ENCODE data around the gene INSM1.

The INSM1 gene

GRCh38 chr20:20367575-20368417 is at the start of gene INSM1:
Gene INSM1, plus strand, starts transcription at chr20:20368104. Its CDS starts 164 bp downstream, at chr20:20368268.
- no peak within 1 kb of the TSS for H3K9ac ChIP-seq (ENCODE audit: low read length)
- peaks cover 7% of the 10 kb centered on the region for H3K4me1 ChIP-seq (ENCODE audit: control insufficient read depth, insufficient read depth, low read length)
- H3K4me3 ChIP-seq (ENCODE audit: low read length): no peak within 1 kb of the TSS
- H3K9me3 ChIP-seq (ENCODE audit: control insufficient read depth, low read length): no peaks in the 10 kb centered on the region
- H3K27me3 ChIP-seq (replicated peaks; ENCODE audit: control insufficient read depth, insufficient read depth, low read length): peaks cover 60% of the 10 kb centered on the region
- H3K36me3 ChIP-seq (ENCODE audit: control insufficient read depth, insufficient read depth, low read length, severe bottlenecking): no peaks in the 10 kb centered on the region
- no peak for DNase-seq (ENCODE audit: low read depth)

- H3K36me3 ChIP-seq (ENCODE audit: control insufficient read depth, insufficient read depth, low read length, severe bottlenecking): no peaks in the 10 kb centered on the region
- peak overlapping the region; percentile 25 for H3K9ac ChIP-seq (ENCODE audit: low read length)
- H3K4me1 ChIP-seq (ENCODE audit: control insufficient read depth, insufficient read depth, low read length): peaks cover 10% of the 10 kb centered on the region
- no peak overlapping the region for H3K4me3 ChIP-seq (ENCODE audit: low read length)
- no peaks in the 10 kb centered on the region for H3K27me3 ChIP-seq (replicated peaks; ENCODE audit: control insufficient read depth, insufficient read depth, low read length)
- no peak for DNase-seq (ENCODE audit: low read depth)
- H3K9me3 ChIP-seq (ENCODE audit: control insufficient read depth, low read length): peaks cover 5% of the 10 kb centered on the region
Measured at GRCh38 chr20:20318365-20319161, 49.3 kb upstream of the INSM1 start.

- Histone ChIP-seq H3K36me3 (ENCODE audit: control insufficient read depth, insufficient read depth, low read length, severe bottlenecking) (no peaks in the 10 kb centered on the region), H3K4me1 (ENCODE audit: control insufficient read depth, insufficient read depth, low read length) (peaks cover 10% of the 10 kb centered on the region), H3K9ac (ENCODE audit: low read length) (no peak overlapping the region), H3K9me3 (ENCODE audit: control insufficient read depth, low read length) (peaks cover 5% of the 10 kb centered on the region), H3K27me3 (replicated peaks; ENCODE audit: control insufficient read depth, insufficient read depth, low read length) (no peaks in the 10 kb centered on the region), H3K4me3 (ENCODE audit: low read length) (no peak overlapping the region)
- DNase-seq (ENCODE audit: low read depth): no peak
Measured at GRCh38 chr20:20321134-20321533, 46.8 kb upstream of the INSM1 start.

GRCh38 chr20:20321917-20322316 is 46.0 kb upstream of the INSM1 start:
- no peak for DNase-seq (ENCODE audit: low read depth)
- H3K9ac ChIP-seq (ENCODE audit: low read length): no peak overlapping the region
- H3K4me1 ChIP-seq (ENCODE audit: control insufficient read depth, insufficient read depth, low read length): peaks cover 10% of the 10 kb centered on the region
- H3K36me3 ChIP-seq (ENCODE audit: control insufficient read depth, insufficient read depth, low read length, severe bottlenecking): no peaks in the 10 kb centered on the region
- H3K4me3 ChIP-seq (ENCODE audit: low read length): no peak overlapping the region
- no peaks in the 10 kb centered on the region for H3K27me3 ChIP-seq (replicated peaks; ENCODE audit: control insufficient read depth, insufficient read depth, low read length)
- H3K9me3 ChIP-seq (ENCODE audit: control insufficient read depth, low read length): peaks cover 5% of the 10 kb centered on the region

- Histone ChIP-seq H3K27me3 (replicated peaks; ENCODE audit: control insufficient read depth, insufficient read depth, low read length) (no peaks in the 10 kb centered on the region), H3K4me1 (ENCODE audit: control insufficient read depth, insufficient read depth, low read length) (peaks cover 6% of the 10 kb centered on the region), H3K4me3 (ENCODE audit: low read length) (no peak overlapping the region), H3K36me3 (ENCODE audit: control insufficient read depth, insufficient read depth, low read length, severe bottlenecking) (no peaks in the 10 kb centered on the region), H3K9ac (ENCODE audit: low read length) (no peak overlapping the region), H3K9me3 (ENCODE audit: control insufficient read depth, low read length) (peaks cover 5% of the 10 kb centered on the region)
- no peak for DNase-seq (ENCODE audit: low read depth)
Measured at GRCh38 chr20:20322912-20323311, 45.0 kb upstream of the INSM1 start.

GRCh38 chr20:20327746-20328145 is 40.2 kb upstream of the INSM1 start:
- Histone ChIP-seq H3K9me3 (ENCODE audit: control insufficient read depth, low read length) (no peaks in the 10 kb centered on the region), H3K9ac (ENCODE audit: low read length) (no peak overlapping the region), H3K4me1 (ENCODE audit: control insufficient read depth, insufficient read depth, low read length) (no peaks in the 10 kb centered on the region), H3K4me3 (ENCODE audit: low read length) (no peak overlapping the region), H3K36me3 (ENCODE audit: control insufficient read depth, insufficient read depth, low read length, severe bottlenecking) (no peaks in the 10 kb centered on the region), H3K27me3 (replicated peaks; ENCODE audit: control insufficient read depth, insufficient read depth, low read length) (no peaks in the 10 kb centered on the region)
- DNase-seq (ENCODE audit: low read depth): no peak

- no peaks in the 10 kb centered on the region for H3K36me3 ChIP-seq (ENCODE audit: control insufficient read depth, insufficient read depth, low read length, severe bottlenecking)
- H3K9ac ChIP-seq (ENCODE audit: low read length): no peak overlapping the region
- H3K4me3 ChIP-seq (ENCODE audit: low read length): no peak overlapping the region
- no peaks in the 10 kb centered on the region for H3K9me3 ChIP-seq (ENCODE audit: control insufficient read depth, low read length)
- no peak for DNase-seq (ENCODE audit: low read depth)
- H3K4me1 ChIP-seq (ENCODE audit: control insufficient read depth, insufficient read depth, low read length): no peaks in the 10 kb centered on the region
- peaks cover 6% of the 10 kb centered on the region for H3K27me3 ChIP-seq (replicated peaks; ENCODE audit: control insufficient read depth, insufficient read depth, low read length)
Measured at GRCh38 chr20:20329564-20329963, 38.3 kb upstream of the INSM1 start.

GRCh38 chr20:20331156-20331555 is 36.7 kb upstream of the INSM1 start:
- Histone ChIP-seq H3K9ac (ENCODE audit: low read length) (no peak overlapping the region), H3K27me3 (replicated peaks; ENCODE audit: control insufficient read depth, insufficient read depth, low read length) (peaks cover 14% of the 10 kb centered on the region), H3K36me3 (ENCODE audit: control insufficient read depth, insufficient read depth, low read length, severe bottlenecking) (no peaks in the 10 kb centered on the region), H3K4me1 (ENCODE audit: control insufficient read depth, insufficient read depth, low read length) (no peaks in the 10 kb centered on the region), H3K9me3 (ENCODE audit: control insufficient read depth, low read length) (peaks cover 9% of the 10 kb centered on the region), H3K4me3 (ENCODE audit: low read length) (no peak overlapping the region)
- no peak for DNase-seq (ENCODE audit: low read depth)

- no peak overlapping the region for H3K9ac ChIP-seq (ENCODE audit: low read length)
- H3K4me3 ChIP-seq (ENCODE audit: low read length): no peak overlapping the region
- H3K27me3 ChIP-seq (replicated peaks; ENCODE audit: control insufficient read depth, insufficient read depth, low read length): peaks cover 14% of the 10 kb centered on the region
- H3K9me3 ChIP-seq (ENCODE audit: control insufficient read depth, low read length): peaks cover 9% of the 10 kb centered on the region
- H3K4me1 ChIP-seq (ENCODE audit: control insufficient read depth, insufficient read depth, low read length): no peaks in the 10 kb centered on the region
- no peak for DNase-seq (ENCODE audit: low read depth)
- H3K36me3 ChIP-seq (ENCODE audit: control insufficient read depth, insufficient read depth, low read length, severe bottlenecking): no peaks in the 10 kb centered on the region
Measured at GRCh38 chr20:20331817-20332216, 36.1 kb upstream of the INSM1 start.

- DNase-seq (ENCODE audit: low read depth): no peak
- Histone ChIP-seq H3K4me1 (ENCODE audit: control insufficient read depth, insufficient read depth, low read length) (no peaks in the 10 kb centered on the region), H3K36me3 (ENCODE audit: control insufficient read depth, insufficient read depth, low read length, severe bottlenecking) (no peaks in the 10 kb centered on the region), H3K9ac (ENCODE audit: low read length) (no peak overlapping the region), H3K4me3 (ENCODE audit: low read length) (no peak overlapping the region), H3K27me3 (replicated peaks; ENCODE audit: control insufficient read depth, insufficient read depth, low read length) (peaks cover 14% of the 10 kb centered on the region), H3K9me3 (ENCODE audit: control insufficient read depth, low read length) (peaks cover 9% of the 10 kb centered on the region)
Measured at GRCh38 chr20:20333866-20334265, 34.0 kb upstream of the INSM1 start.

GRCh38 chr20:20334489-20334888 is 33.4 kb upstream of the INSM1 start:
- H3K9me3 ChIP-seq (ENCODE audit: control insufficient read depth, low read length): peaks cover 9% of the 10 kb centered on the region
- H3K9ac ChIP-seq (ENCODE audit: low read length): no peak overlapping the region
- no peaks in the 10 kb centered on the region for H3K4me1 ChIP-seq (ENCODE audit: control insufficient read depth, insufficient read depth, low read length)
- H3K4me3 ChIP-seq (ENCODE audit: low read length): no peak overlapping the region
- no peaks in the 10 kb centered on the region for H3K36me3 ChIP-seq (ENCODE audit: control insufficient read depth, insufficient read depth, low read length, severe bottlenecking)
- no peak for DNase-seq (ENCODE audit: low read depth)
- H3K27me3 ChIP-seq (replicated peaks; ENCODE audit: control insufficient read depth, insufficient read depth, low read length): peaks cover 14% of the 10 kb centered on the region

Measured in adipocyte (in vitro differentiated cells).